ENCODE data around the gene EFCAB14.

GRCh38 chr1:46708121-46708520 lies 10.8 kb downstream of the EFCAB14 start:
- no peak for TF ChIP-seq ASH2L (IDR thresholded peaks at IDR 0.05; ENCODE audit: low read length)
- no peak for TF ChIP-seq CTCF (IDR thresholded peaks at IDR 0.05; ENCODE audit: control extremely low read depth in 1 of 3, insufficient read depth in 1 of 3, low read depth in 1 of 3, low read length in 3 of 3)
- TF ChIP-seq POLR2A (IDR thresholded peaks at IDR 0.05; ENCODE audit: control extremely low read depth in 1 of 2, low read depth in 2 of 2, low read length in 2 of 2), result no peak
- no peak for TF ChIP-seq KDM1A (IDR thresholded peaks at IDR 0.05; ENCODE audit: borderline replicate concordance, low read length)
- TF ChIP-seq EP300 (IDR thresholded peaks at IDR 0.05; ENCODE audit: borderline replicate concordance in 1 of 2, low read depth in 2 of 2, low read length in 2 of 2), result no peak
- TF ChIP-seq SAP30 (IDR thresholded peaks at IDR 0.05; ENCODE audit: insufficient read depth, insufficient replicate concordance, low read length), result no peak
- TF ChIP-seq SP1 (IDR thresholded peaks at IDR 0.05; ENCODE audit: low read depth, low read length), result no peak
- no peak for TF ChIP-seq BCL11A (IDR thresholded peaks at IDR 0.05; ENCODE audit: low read depth in 2 of 2, low read length in 2 of 2)
- TF ChIP-seq YY1 (IDR thresholded peaks at IDR 0.05; ENCODE audit: low read depth, low read length), result no peak
